NCI-H2171 treated with DMSO at 0.1 percent for 48 hours (cell line): Measurements from ENCODE around the gene PTPN14.

Source experiments
- DNase-seq: peaks from one replicate; lab custom pipeline; 2025; lab: John Stamatoyannopoulos, UW

PTPN14 gene

DNA sequence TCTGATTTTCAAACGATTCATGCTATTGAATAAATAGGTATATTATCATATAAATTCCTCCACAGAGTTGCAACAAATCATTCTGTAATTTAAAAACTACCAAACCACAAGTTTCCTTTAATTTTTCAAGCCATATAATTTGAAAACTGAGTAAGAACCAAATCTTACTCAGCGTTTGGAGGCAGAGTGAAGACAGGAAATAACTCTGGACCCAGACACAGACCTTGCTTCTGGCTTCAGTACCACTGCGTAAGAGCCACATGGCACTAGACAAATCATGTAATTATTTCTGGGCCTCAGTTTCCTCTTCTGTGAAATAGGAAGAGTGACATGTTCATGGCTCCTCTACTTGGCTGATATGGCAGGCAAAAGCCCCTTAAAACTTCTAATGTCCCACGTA lies 188.0 kb downstream of the PTPN14 start:
- DNase-seq = no peak

DNA sequence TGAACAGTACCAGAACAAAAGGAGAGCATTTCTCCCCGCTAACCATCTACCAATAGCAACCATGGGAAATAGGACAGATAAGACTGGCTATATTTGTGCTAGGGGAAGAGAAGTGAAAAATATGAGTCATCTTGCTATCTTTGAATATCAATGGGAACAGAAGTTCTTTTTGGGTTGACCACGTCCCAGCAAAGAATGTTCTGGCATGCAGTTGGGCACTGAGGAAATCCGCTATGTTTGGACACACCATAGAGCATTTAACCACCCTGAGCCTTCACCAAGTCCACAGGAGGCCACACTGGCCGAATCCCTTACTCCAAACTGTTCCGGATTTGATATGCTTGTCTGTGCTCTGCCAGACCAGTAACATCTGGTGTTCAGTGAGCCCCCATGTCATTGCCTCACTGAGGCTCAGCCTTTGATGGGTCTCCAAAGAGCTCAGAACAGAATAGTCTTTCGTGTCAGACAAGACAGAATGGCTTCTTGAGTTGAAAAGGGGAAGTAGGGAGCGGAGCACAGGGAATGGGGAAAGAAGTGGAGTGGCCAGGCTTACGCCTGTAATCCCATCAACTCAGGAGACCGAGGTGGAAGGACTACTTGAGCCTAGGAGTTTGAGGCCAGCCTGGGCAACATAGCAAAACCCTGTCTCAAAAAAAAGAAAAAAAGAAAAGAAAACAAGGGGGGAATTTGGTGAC lies 189.1 kb downstream of the PTPN14 start:
- DNase-seq = no peak

DNA sequence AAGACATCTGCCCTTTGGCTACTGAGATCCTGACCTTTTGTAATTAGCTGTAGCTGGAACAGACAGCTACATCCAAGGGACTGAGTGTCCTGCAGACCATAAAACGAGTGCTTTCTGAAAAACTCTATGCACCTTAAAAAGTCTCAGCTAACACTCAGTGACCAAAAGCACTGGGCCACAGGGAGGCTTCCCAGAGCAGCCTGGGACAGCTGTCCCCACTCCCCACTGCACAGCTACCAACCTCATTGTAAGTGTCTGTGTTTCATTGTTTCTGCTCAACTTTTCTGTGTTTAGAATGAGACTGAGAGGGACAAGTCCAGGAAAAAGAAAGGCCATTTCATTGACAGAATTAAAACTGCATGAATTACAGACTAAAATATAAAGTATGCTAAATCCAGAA lies 189.8 kb downstream of the PTPN14 start:
- no peak for DNase-seq

- DNase-seq = no peak
These were observed 190.8 kb downstream of the PTPN14 start for GRCh38 chr1:214360525-214361164.

DNA sequence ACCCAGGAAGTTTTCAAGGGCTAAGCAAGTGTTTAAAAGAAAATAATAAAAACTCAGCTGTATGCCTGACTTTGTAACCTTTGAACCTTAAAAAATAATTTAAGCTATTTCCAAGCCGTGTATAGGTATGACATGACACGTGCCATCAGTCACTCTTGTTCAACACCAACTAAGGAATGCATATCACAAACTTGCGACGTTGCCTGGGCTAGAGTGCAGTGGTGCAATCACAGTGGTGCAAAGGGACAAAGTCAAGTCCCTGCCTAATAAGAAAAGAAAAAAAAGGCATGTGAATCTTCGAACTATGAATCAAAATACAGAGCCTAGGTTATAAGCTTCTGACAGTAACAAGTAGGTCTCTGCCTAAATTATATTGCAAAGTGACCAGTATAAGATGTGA lies 191.3 kb downstream of the PTPN14 start:
- DNase-seq = no peak

DNA sequence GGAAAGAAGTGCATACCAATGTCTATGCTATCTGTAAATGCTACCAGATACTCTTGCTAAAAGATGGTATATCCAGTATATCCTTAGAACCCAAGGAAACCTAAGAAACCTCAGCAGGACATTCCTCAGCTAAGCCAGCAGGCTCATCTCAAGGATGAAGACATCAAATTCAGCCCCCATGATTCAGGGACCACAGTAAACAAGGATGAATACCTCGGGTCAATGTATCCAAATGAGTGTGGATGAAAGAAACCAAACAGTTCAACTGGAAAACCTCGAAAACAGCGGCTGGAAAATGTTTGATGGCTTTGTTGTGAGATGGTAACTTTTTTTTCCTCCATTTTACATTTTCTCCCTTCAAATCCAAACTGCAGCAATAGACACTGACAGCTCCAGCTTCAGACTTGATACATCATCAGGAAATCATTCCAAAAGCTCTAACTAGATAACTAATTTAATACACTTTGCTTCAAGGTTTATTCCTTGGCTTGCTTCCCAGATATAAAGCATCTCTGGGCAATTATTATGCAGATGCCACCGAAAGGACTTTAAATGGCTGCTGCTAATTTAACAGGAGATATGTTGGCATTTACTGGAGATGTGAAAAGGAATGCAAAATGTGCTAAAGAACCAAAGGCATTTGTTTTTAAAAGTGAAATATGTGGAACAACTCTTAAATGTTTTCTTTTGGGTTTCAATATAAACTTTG lies 196.8 kb downstream of the PTPN14 start:
- no peak for DNase-seq

GRCh38 chr1:214352838-214353237 lies 198.6 kb downstream of the PTPN14 start:
- DNase-seq = no peak

DNA sequence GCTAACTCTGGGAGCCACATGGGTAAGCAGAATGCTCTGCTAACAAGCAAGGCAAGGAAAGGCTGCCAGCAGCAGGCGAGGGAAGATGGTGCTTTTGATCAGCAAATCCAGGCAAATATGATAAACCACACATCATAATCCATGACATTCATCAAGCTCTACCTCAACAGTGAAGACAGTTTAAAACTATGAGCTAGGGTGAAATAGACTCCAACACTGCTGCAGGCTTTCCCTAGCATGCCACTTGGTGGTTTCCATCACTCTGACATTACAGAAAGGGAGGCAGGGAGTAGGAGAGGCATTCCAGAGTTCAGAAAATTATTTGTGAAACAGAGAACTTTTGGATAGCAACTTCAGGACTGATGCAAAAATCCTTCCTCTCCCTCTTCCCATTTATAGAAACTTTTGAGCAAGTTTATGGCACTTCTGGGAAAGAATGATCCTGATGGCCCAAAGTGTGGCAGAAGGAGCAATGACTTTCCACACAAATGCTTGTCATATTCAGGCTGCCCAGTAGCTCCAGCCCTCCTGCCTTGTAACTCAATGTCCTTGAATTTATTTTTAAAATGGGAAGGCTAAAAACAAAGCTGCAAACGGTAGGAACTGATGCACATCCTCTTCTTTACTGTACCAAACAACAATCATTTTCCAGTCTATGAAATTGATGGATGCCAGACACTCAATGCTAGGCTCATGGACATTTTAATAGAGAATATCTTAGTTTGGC lies 199.7 kb downstream of the PTPN14 start:
- no peak for DNase-seq

- no peak for DNase-seq
These were observed 201.6 kb downstream of the PTPN14 start for GRCh38 chr1:214349781-214350180.

DNA sequence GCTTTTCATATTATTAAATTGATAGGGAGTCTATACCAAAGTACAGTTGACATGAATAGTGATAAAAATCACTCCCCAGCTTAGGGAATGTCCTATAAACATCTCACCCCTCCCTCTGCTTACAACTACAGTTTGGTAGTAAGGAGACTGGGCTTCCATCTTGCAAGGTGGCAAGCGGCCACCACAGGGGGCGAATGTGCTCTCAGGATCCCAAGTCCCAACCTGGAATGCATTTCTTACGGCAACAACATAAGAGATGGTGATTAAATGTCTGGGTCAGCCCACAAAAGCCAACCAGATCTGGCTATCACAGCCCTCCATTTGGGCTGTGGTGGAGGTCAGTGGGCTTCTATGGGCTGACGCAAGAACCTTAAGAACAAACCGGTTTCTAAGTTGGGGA lies 202.4 kb downstream of the PTPN14 start:
- no peak for DNase-seq

DNA sequence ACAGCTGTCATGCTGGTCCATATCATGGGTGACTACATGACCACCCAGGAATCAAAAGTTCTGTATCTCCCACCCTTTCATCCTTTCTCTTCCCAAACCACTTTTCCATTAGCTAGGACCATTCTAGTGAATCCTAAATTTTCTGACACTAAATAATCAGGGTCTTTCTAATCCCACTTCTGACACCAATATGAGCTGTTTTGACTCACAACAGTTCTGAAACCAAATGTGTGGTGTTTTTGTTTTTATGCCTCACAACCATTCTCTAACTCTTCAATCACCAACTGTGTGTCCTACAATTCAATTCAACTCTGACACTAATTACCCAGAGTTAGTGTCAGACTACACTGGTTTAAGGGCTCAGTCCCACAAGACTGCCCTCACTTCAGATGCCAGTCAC lies 206.5 kb downstream of the PTPN14 start:
- no peak for DNase-seq

- no peak for DNase-seq
These were observed 208.9 kb downstream of the PTPN14 start for GRCh38 chr1:214342525-214342924.

GRCh38 chr1:214341932-214342331 lies 209.5 kb downstream of the PTPN14 start:
- DNase-seq = no peak

DNA sequence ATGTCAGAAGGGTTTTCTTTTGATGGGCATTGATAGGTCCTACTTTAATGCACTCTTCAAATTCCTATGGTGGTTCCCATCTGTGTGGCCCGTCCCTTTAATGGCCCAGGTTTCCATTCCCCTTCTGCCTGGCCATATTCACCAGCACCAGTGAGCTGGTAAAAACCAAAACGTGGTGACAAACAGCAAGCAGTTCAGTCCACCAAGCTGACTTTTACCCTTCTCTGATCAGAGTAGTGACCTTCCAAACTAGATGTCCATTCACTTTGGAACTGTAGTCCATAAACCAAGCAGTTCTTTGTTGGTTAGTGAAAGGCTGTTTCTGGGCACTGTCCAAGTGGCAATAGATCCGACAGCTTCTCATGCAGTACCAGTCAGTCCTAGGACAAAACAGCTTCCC lies 209.9 kb downstream of the PTPN14 start:
- no peak for DNase-seq

DNA sequence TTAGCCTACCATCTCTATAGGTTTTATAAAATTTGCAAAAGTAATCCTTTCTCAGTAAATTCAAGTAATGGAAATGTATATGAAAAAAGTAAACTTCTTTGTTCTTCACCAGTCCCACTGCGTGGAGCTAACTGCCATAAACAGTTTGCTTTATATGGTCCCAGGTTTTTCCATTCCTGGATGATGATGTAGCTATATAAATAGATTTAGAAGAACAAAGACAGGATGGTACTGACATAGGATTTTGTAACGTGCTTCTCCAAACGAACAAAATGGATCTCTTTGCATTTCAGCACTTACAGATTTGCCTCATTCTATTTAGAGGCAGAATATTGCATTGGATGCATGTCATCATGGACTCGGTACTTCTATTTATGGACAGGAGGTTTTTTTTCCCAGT lies 213.2 kb downstream of the PTPN14 start:
- DNase-seq = no peak

GRCh38 chr1:214337511-214337910 lies 213.9 kb downstream of the PTPN14 start:
- DNase-seq = no peak

DNA sequence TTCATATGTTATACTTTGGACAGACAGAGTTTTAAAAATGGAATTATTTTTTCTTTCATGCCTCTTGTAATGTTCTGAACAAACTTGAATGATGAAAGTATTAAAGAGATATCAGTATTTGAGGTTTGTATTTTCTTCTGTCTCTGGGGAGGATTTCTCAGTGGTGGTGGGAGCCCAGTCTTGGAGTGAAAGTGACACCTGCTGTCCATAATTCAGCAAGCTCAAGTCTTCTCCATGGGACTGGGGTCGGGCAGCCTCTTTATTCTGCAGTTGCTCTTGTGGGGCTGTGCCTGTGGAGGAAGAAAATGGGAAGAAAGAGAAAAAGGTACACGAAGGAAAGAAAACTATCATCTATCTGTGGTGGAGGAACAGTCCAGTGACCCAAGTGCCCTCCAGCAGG lies 214.4 kb downstream of the PTPN14 start:
- DNase-seq = no peak

GRCh38 chr1:214335567-214335966 lies 215.8 kb downstream of the PTPN14 start:
- no peak for DNase-seq

DNA sequence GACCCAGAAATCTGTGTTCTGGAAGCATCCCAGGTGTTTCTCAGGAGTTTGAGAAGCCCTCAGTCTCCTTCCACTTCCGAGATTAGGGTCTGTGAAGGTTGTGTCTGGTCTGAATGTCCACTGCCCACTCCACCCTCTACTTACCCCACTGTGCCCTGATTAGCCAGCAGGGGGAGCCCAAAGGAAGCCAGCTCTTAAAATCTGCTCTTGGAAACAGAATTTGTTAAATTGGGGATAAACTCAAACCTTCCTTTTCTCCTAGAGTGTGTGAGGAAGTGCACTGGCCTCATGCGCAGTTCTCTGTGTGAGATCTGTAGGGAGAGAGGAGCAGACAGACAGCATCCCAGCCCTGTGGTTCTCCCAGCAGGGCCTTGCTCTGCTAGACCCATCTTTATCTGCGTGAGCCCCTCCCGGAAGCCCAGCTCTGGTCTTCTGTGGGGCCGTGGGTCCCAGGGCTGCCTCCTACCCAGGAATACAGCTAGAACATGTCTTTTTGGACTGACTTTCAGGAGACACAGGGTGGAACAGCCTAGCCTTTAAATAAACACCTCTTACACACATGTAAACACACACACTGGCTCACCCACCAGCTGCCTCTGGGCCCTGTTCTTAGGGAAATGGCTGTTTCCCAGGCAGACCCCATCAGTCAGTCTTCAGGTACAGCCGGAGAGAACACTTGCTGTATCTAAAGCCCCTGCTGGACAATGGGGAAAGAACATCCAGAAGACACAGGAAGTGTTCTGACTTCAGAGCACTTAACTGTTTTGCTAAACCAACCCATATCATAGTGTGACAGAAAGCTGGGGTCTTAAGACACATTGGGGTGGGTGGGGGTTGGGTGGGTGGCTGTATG lies 218.2 kb downstream of the PTPN14 start:
- peak; percentile 31 for DNase-seq

DNA sequence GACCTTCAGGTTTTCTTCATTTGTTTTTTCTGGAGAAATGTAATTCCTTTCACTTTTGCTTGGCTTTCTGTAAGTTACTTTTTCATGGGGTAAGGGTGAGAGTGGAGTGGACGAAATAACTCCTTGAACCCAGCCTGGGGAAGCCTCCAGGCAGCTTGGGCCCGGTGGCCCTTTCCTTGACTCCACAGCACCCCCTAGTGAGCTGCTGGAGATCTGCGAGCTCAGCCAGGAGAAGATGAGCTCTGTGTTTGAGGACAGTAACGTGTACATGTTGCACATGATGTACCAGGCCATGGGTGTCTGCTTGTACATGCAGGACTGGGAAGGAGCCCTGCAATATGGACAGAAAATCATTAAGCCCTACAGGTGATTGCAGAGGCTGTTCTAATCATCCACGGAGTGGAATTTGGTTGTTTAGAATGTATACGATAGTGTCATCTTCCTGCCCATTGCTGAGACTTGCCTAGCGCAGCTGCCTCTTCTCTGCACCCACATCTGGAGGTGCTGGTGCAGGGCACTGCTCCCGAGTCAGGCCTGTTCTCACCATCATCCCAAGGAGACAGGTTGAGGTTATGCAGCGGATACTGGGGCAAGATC lies 219.5 kb downstream of the PTPN14 start:
- DNase-seq = peak; percentile 21

DNA sequence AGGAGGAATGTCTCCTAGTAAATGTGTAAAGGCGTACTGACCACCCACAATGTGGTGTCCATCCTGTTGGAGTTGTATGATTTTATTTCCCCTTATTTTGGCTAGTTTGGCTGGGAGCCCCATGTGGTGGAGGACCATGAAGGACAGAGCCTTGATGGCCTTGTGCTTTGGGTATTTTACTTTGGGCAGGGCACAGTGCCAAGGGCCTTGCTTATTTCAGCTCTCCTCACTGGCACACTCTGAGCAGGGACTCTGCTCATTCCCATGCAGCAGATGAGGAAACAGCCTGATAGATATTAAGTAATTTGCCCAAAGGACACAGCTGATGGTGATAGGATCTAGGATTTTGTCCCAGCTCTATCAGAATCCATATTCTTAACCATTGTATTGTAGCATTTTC lies 220.2 kb downstream of the PTPN14 start:
- no peak for DNase-seq
